PC-9 (cell line): ENCODE results near the gene CCDC146.
"Not testable (repeated sequence)": the region's sequence is repeated elsewhere in the genome, so short reads cannot be mapped to it uniquely, and the experiment has no call there.

Source experiments
- CTCF ChIP-seq: fragments of 200-600 bp; sonication (generic); conservative IDR thresholded peaks from 2 replicates; pipeline ENCODE4 v1.6.1; 2017; ENCODE audit warnings: mixed run types, antibody characterized with exemption, mild to moderate bottlenecking, moderate library complexity
- EZH2 ChIP-seq: fragments of 200-600 bp; sonication (generic); IDR thresholded peaks from 2 replicates; pipeline ENCODE4 v1.8.0; 2017; ENCODE audit warnings: antibody characterized with exemption, low read depth

DNA sequence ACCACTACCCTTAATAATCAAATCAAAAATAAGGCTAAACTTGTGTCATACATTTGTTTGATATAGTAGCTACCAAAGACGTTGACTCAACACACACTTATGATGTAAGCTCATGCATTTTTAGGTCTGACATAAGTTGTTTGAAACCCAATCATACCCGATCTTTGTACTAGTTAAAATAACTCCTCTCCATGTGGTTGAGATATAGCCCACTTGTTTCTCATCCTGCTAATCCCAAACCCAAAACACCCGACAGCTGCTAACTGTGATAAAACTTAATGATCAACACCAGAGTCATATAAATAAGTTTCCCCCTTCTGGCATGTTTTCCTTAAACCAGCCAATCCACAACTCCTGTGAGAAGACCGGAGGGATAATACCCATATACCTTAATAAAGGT is 48.7 kb downstream of the CCDC146 start:
- not testable (repeated sequence) for TF ChIP-seq CTCF, EZH2
